ENCODE results near the gene SLC6A11. TPM values are rescaled to one million over a fixed set of nuclear protein-coding genes. Genes with fewer than 3 reads are reported as not detected.

SLC6A11 gene
- total and polyA plus RNA-seq, 5 experiments from 2014 or later, result not detected

DNA sequence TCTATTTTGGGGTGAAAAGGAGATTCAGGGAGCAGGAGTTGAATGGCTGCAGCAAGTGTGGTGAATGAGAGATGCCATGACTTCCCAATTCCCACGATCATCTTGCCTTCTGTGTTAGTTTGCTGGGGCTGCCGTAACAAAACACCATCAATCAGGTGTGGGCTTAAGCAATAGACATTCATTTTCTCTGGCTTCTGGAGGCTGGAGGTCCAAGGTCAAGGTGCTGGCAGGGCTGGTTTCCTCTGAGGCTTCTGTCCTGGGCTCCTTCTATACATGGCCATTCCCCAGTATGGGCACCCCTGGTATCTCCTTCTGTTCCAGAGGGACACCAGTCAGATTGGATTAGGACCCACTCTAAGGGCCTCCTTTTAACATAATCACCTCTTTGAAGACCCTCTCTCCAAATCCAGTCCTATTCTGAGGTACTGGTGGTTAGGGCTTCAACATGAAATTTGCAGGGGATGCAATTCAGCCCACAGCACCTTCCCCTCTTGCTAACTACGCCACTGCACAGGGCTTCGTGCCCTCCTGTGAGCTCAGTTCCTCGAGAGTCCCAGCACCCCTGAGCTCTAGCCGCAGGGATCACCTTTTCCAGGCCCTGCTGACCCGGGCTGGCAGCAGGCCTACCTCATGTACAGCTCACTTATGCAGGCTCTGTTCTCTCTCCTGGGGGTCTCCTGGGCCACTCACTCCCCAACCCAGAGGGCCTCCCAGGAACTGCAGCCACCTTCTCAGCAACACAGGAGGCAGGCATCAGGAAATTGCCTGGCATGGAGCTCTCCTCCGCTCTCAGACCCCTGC, 37.3 kb upstream of the SLC6A11 start:
- DNase-seq (no peak), ATAC-seq (no peak)
- no peaks in the 10 kb centered on the region for H3K36me3 Mint-ChIP-seq
- H3K27me3 Mint-ChIP-seq, result peaks cover 3 to 45% (median 38%) of the 10 kb centered on the region in 5 donors
- no peak overlapping the region for H3K27ac Mint-ChIP-seq
- no peak overlapping the region for H3K4me3 Mint-ChIP-seq
- POLR2A ChIA-PET, result no interaction called here
- H3K9me3 Mint-ChIP-seq, result peaks cover 0 to 3% (median 0%) of the 10 kb centered on the region in 9 donors
- no peaks in the 10 kb centered on the region for H3K4me1 Mint-ChIP-seq

- Mint-ChIP-seq H3K4me3 (no peak overlapping the region), H3K9me3 (peaks cover 0 to 3% (median 0%) of the 10 kb centered on the region in 9 donors), H3K27ac (no peak overlapping the region), H3K4me1 (no peaks in the 10 kb centered on the region), H3K36me3 (no peaks in the 10 kb centered on the region), H3K27me3 (peaks cover 4 to 46% (median 36%) of the 10 kb centered on the region in 5 donors)
- POLR2A ChIA-PET, result no interaction called here
- DNase-seq, result no peak
- ATAC-seq, result no peak
Measured at GRCh38 chr3:10779293-10779805, 36.7 kb upstream of the SLC6A11 start.

- no peak for DNase-seq
- H3K4me1 Mint-ChIP-seq, result no peaks in the 10 kb centered on the region
- H3K9me3 Mint-ChIP-seq, result peaks cover 0 to 3% (median 0%) of the 10 kb centered on the region in 9 donors
- H3K36me3 Mint-ChIP-seq, result no peaks in the 10 kb centered on the region
- no peak overlapping the region for H3K4me3 Mint-ChIP-seq
- ATAC-seq, result no peak
- POLR2A ChIA-PET, result no interaction called here
- no peak overlapping the region for H3K27ac Mint-ChIP-seq
- H3K27me3 Mint-ChIP-seq, result peaks cover 9 to 48% (median 36%) of the 10 kb centered on the region in 5 donors
Measured at GRCh38 chr3:10780243-10780642, 35.8 kb upstream of the SLC6A11 start.

DNA sequence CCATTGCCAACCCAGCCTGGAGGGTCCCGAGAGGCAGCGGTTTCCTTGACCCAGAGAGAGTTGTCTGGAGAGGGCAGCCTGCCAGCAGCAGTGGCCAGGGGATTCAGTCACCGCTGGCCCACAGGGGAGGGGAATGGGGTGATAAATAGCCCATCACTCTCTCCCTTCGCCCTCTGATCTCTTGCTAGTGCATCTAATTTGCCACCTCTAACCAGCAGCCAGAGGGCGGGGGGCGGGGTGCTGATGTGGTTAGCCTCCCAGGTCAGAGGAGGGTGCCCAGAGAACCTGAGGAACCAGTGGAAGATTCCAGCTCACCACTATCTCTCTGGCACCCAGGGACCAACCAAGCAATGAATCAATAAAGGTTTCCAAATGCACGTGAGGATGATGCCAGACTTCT, 35.1 kb upstream of the SLC6A11 start:
- Mint-ChIP-seq H3K4me3 (no peak overlapping the region), H3K27me3 (peaks cover 10 to 49% (median 30%) of the 10 kb centered on the region in 5 donors), H3K4me1 (no peaks in the 10 kb centered on the region), H3K36me3 (no peaks in the 10 kb centered on the region), H3K9me3 (peaks cover 0 to 3% (median 0%) of the 10 kb centered on the region in 9 donors), H3K27ac (no peak overlapping the region)
- ATAC-seq, result no peak
- DNase-seq, result no peak
- POLR2A ChIA-PET, result no interaction called here

GRCh38 chr3:10781981-10782380, 34.0 kb upstream of the SLC6A11 start:
- no peak overlapping the region for H3K27ac Mint-ChIP-seq
- POLR2A ChIA-PET, result no interaction called here
- peaks cover 12 to 49% (median 30%) of the 10 kb centered on the region in 5 donors for H3K27me3 Mint-ChIP-seq
- ATAC-seq, result no peak
- no peak overlapping the region for H3K4me3 Mint-ChIP-seq
- no peak for DNase-seq
- no peaks in the 10 kb centered on the region for H3K36me3 Mint-ChIP-seq
- H3K9me3 Mint-ChIP-seq, result peaks cover 0 to 3% (median 0%) of the 10 kb centered on the region in 9 donors
- no peaks in the 10 kb centered on the region for H3K4me1 Mint-ChIP-seq

DNA sequence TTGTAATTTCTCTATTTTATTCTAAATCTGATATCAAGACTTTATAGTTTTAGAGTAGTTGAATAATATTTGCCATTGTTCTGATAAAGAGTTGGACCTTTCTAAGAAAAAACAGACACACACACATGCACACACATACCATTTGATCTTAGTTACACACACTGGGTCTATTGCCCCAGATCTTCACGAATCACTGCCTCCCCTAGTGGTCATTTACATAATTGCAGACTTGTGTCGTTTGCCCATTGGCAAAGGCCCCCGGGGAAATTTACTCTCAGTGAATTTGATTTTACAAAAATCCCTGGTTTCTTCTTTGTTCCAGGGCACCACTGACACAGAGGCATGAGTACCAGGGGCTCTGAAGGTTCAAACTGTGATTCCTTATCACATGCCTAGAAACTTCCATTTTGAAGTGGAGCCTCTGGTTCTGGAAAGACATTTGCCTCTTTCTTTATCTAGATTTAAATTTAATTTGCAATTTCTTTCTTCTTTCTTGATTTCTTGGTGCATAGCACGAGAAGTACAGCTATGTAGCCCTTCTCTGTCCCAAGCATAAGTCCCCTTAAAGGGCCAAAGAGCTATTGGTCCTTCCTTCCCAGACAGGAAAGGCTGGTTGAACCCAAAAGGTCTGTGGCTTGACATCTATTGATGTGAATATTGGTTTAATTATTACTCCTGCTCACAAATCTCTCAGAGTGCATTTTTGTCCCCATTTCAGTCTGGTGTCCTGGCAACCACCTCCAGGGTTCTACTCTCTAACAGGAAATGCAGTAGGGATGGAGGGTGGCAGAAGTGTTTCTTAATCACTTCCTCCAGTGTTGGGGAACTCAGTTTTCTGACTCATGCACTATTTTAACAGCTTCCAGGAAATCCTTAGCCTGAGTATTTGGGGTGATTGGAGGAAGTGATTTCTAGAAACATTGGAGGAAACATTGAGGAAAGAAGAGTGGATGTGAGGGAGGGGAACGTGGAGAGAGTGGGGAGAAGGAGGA, 32.4 kb upstream of the SLC6A11 start:
- POLR2A ChIA-PET, result no interaction called here
- Mint-ChIP-seq H3K4me3 (no peak overlapping the region), H3K27ac (no peak overlapping the region), H3K4me1 (no peaks in the 10 kb centered on the region), H3K36me3 (no peaks in the 10 kb centered on the region), H3K27me3 (peaks cover 14 to 49% (median 33%) of the 10 kb centered on the region in 5 donors), H3K9me3 (peaks cover 0 to 3% (median 0%) of the 10 kb centered on the region in 9 donors)
- DNase-seq (peak in 4 of 10 donors; percentile 19 to 41 (median 29)), ATAC-seq (no peak)

- H3K9me3 Mint-ChIP-seq, result no peaks in the 10 kb centered on the region
- POLR2A ChIA-PET, result no interaction called here
- H3K4me3 Mint-ChIP-seq, result no peak overlapping the region
- H3K27ac Mint-ChIP-seq, result no peak overlapping the region
- DNase-seq (no peak), ATAC-seq (no peak)
- no peaks in the 10 kb centered on the region for H3K36me3 Mint-ChIP-seq
- H3K4me1 Mint-ChIP-seq, result no peaks in the 10 kb centered on the region
- H3K27me3 Mint-ChIP-seq, result peaks cover 21 to 40% (median 33%) of the 10 kb centered on the region in 5 donors
Measured at GRCh38 chr3:10786640-10787039, 29.4 kb upstream of the SLC6A11 start.

GRCh38 chr3:10788451-10788850, 27.6 kb upstream of the SLC6A11 start:
- no peaks in the 10 kb centered on the region for H3K4me1 Mint-ChIP-seq
- H3K4me3 Mint-ChIP-seq, result no peak overlapping the region
- H3K27ac Mint-ChIP-seq, result no peak overlapping the region
- DNase-seq, result no peak
- no peaks in the 10 kb centered on the region for H3K36me3 Mint-ChIP-seq
- H3K9me3 Mint-ChIP-seq, result no peaks in the 10 kb centered on the region
- POLR2A ChIA-PET, result no interaction called here
- no peak for ATAC-seq
- H3K27me3 Mint-ChIP-seq, result peaks cover 27 to 46% (median 37%) of the 10 kb centered on the region in 5 donors

- Mint-ChIP-seq H3K4me3 (no peak overlapping the region), H3K27ac (no peak overlapping the region), H3K4me1 (peaks cover 0 to 2% (median 0%) of the 10 kb centered on the region in 4 donors), H3K27me3 (peaks cover 24 to 41% (median 34%) of the 10 kb centered on the region in 5 donors), H3K36me3 (no peaks in the 10 kb centered on the region), H3K9me3 (no peaks in the 10 kb centered on the region)
- DNase-seq, result no peak
- POLR2A ChIA-PET, result no interaction called here
- ATAC-seq, result no peak
Measured at GRCh38 chr3:10790713-10791112, 25.3 kb upstream of the SLC6A11 start.

GRCh38 chr3:10792208-10792607, 23.8 kb upstream of the SLC6A11 start:
- Mint-ChIP-seq H3K4me1 (peaks cover 0 to 2% (median 0%) of the 10 kb centered on the region in 4 donors), H3K27ac (no peak overlapping the region), H3K36me3 (no peaks in the 10 kb centered on the region), H3K9me3 (no peaks in the 10 kb centered on the region), H3K27me3 (peaks cover 28 to 54% (median 37%) of the 10 kb centered on the region in 5 donors), H3K4me3 (no peak overlapping the region)
- DNase-seq (no peak), ATAC-seq (no peak)
- POLR2A ChIA-PET, result no interaction called here

DNA sequence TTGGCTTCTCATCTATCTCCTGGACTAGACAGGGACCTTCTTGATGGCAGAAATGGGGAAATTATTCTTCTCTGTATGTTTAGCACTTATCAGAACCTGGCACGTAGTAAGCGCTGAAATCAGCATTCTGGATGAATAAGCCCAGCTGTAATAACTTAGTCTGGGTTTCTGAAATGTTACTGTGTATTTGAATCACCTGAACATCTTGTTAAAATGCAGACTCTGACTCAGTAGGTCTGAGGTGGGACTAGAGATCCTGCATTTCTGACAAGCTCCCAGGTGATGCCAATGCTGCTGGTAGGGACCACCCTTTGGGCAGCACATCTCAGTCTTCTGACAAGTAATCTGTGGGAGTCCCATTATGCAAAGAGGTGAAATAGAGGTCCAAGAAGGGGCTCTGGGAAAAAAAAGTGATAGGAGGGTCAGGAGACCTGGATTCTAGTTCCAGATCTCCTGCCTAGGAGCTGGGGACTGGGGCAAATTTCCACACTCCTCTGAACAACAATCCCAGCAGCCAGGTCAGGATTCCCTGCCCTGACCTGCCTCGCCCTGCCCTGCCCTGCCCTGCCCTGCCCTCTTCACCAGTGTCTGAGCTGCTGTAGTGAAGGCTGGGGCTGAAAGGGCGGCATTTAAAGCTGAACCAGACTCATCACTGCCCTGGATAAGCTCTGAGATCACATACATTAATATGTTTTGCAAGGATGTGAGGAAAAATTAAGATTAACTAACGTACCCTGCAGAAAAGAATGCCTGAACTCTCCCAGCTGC, 17.2 kb upstream of the SLC6A11 start:
- no peak overlapping the region for H3K4me3 Mint-ChIP-seq
- DNase-seq (no peak), ATAC-seq (no peak)
- H3K4me1 Mint-ChIP-seq, result peaks cover 0 to 2% (median 0%) of the 10 kb centered on the region in 4 donors
- no peak overlapping the region for H3K27ac Mint-ChIP-seq
- no peaks in the 10 kb centered on the region for H3K36me3 Mint-ChIP-seq
- H3K27me3 Mint-ChIP-seq, result peaks cover 14 to 32% (median 25%) of the 10 kb centered on the region in 5 donors
- POLR2A ChIA-PET, result no interaction called here
- H3K9me3 Mint-ChIP-seq, result no peaks in the 10 kb centered on the region

DNA sequence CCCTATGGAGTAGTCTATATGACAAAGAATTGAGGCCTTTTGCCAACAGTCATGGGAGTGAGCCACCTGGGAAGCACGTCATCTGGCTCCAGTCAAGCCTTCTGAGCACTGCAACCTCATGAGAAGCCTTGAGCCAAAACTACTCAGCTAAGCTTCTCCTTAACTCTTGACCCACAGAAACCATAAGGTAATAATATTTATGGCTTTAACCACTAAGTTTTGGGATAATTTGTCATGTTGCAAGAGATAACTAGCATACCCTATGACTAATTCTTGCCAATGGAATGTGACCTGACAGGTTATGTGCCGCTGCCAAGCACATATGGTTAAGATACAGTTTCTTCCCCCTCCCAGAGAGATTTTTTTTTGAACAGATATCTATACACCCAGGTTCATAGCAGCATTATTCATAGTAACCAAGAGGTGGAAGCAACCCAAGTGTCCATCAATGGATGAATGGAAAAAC, 11.8 kb upstream of the SLC6A11 start:
- no peak for DNase-seq
- Mint-ChIP-seq H3K9me3 (no peaks in the 10 kb centered on the region), H3K4me1 (no peaks in the 10 kb centered on the region), H3K4me3 (no peak overlapping the region), H3K27me3 (peaks cover 8 to 51% (median 18%) of the 10 kb centered on the region in 5 donors), H3K27ac (no peak overlapping the region), H3K36me3 (no peaks in the 10 kb centered on the region)
- no peak for ATAC-seq
- POLR2A ChIA-PET, result no interaction called here
